Hepatocyte (in vitro differentiated cells): ENCODE data around the gene CSKMT. TPM values are rescaled to one million over a fixed set of nuclear protein-coding genes. Genes with fewer than 3 reads are reported as not detected.

Experiments
- DNase-seq: peaks from one replicate; pipeline ENCODE4 v3.0.0-alpha.2; 2016; ENCODE audit warnings: low spot score
- H2AFZ ChIP-seq: fragments of 200-600 bp; sonication (generic); 2 replicates; pipeline ENCODE4 v1.6.0; 2016; ENCODE audit warnings: antibody characterized with exemption, mild to moderate bottlenecking
- H3K27ac ChIP-seq: fragments of 200-600 bp; sonication (generic); 2 replicates; pipeline ENCODE4 v1.5.1; 2016; ENCODE audit warnings: mild to moderate bottlenecking
- H3K27me3 ChIP-seq: fragments of 200-600 bp; sonication (generic); 2 replicates; pipeline ENCODE4 v1.6.1; 2016
- H3K36me3 ChIP-seq: fragments of 200-600 bp; sonication (generic); replicated peaks from 2 replicates; pipeline ENCODE4 v1.5.1; 2016; ENCODE audit warnings: low read depth; ENCODE audit not compliant: insufficient read depth
- H3K4me1 ChIP-seq: fragments of 200-600 bp; sonication (generic); 2 replicates; pipeline ENCODE4 v1.5.1; 2016; ENCODE audit warnings: mild to moderate bottlenecking, moderate library complexity; ENCODE audit not compliant: insufficient read depth
- H3K4me2 ChIP-seq: fragments of 200-600 bp; sonication (generic); 2 replicates; pipeline ENCODE4 v1.6.0; 2016
- H3K4me3 ChIP-seq: fragments of 200-600 bp; sonication (generic); 2 replicates; pipeline ENCODE4 v1.5.1; 2016; ENCODE audit warnings: mild to moderate bottlenecking
- H3K79me2 ChIP-seq: fragments of 200-600 bp; sonication (generic); 2 replicates; pipeline ENCODE4 v1.6.0; 2017; ENCODE audit warnings: mild to moderate bottlenecking
- H3K9me2 ChIP-seq: fragments of 200-600 bp; sonication (generic); replicated peaks from 2 replicates; pipeline ENCODE4 v1.6.0; 2017; ENCODE audit warnings: mild to moderate bottlenecking; ENCODE audit not compliant: insufficient read depth
- H3K9me3 ChIP-seq: fragments of 200-600 bp; sonication (generic); 2 replicates; pipeline ENCODE4 v1.5.1; 2016; ENCODE audit warnings: low read depth, mild to moderate bottlenecking
- H4K20me1 ChIP-seq: fragments of 200-600 bp; sonication (generic); 2 replicates; pipeline ENCODE4 v1.6.0; 2016; ENCODE audit warnings: mild to moderate bottlenecking; ENCODE audit not compliant: insufficient read depth, poor library complexity, severe bottlenecking
- CTCF ChIP-seq: fragments of 200-600 bp; sonication (generic); IDR thresholded peaks from 2 replicates; pipeline ENCODE4 v1.5.1; 2016; ENCODE audit warnings: antibody characterized with exemption, mild to moderate bottlenecking; ENCODE audit not compliant: poor library complexity
- EZH2 ChIP-seq: fragments of 200-600 bp; sonication (generic); IDR thresholded peaks from 2 replicates; pipeline ENCODE4 v1.6.1; 2016; ENCODE audit warnings: antibody characterized with exemption, mild to moderate bottlenecking, borderline replicate concordance
- EZH2phosphoT487 ChIP-seq: fragments of 200-600 bp; sonication (generic); IDR thresholded peaks from one replicate; pipeline ENCODE4 v1.6.1; 2018; ENCODE audit warnings: antibody characterized with exemption, mild to moderate bottlenecking, low read depth, moderate library complexity; ENCODE audit not compliant: unreplicated experiment, severe bottlenecking
- WGBS: methylation state at CpG from one replicate; pipeline ENCODE4 v1.1.6; 2016; ENCODE audit warnings: low lambda C conversion rate; ENCODE audit errors: missing lambda C conversion rate; 5-methylcytosine and 5-hydroxymethylcytosine counted together
- polyA plus RNA-seq: library from polyadenylated mRNA; unstranded; fragments of >200 nt; fragmentation: Nextera tagmentation; extraction: Ambion mirVana; gene quantifications from 2 replicates; pipeline ENCODE4 v1.2.1, GENCODE V29; 2016
- total RNA-seq: library from RNA; depleted of rRNA; stranded (reverse); fragments of >200 nt; gene quantifications from 2 replicates; pipeline ENCODE4 v1.2.3, GENCODE V29; 2014

Gene CSKMT
- total and polyA plus RNA-seq, 2 experiments from 2014 or later = 5.7 to 22.5 TPM

GRCh38 chr11:62706850-62707247, 41.7 kb downstream of the CSKMT start:
- Histone ChIP-seq H3K4me2 (peak overlapping the region; percentile 85), H3K36me3 (no peaks in the 10 kb centered on the region), H3K4me1 (peaks cover 37% of the 10 kb centered on the region), H3K27ac (peak overlapping the region; percentile 65), H3K4me3 (peak overlapping the region; percentile 12), H4K20me1 (no peaks in the 10 kb centered on the region), H3K27me3 (no peaks in the 10 kb centered on the region), H3K9me2 (no peaks in the 10 kb centered on the region), H3K9me3 (no peaks in the 10 kb centered on the region), H2AFZ (no peak overlapping the region), H3K79me2 (peaks cover 25% of the 10 kb centered on the region)
- TF ChIP-seq EZH2 (no peak), EZH2phosphoT487 (no peak)
- DNase-seq = no peak
- 55% methylated on average over 8 of the region's 8 CpGs for WGBS

- H4K20me1 ChIP-seq = no peaks in the 10 kb centered on the region
- peaks cover 25% of the 10 kb centered on the region for H3K79me2 ChIP-seq
- H3K4me3 ChIP-seq = peak within 1 kb of the TSS; percentile 12
- H3K4me2 ChIP-seq = peak within 1 kb of the TSS; percentile 85
- peak within 1 kb of the TSS; percentile 96 for H3K27ac ChIP-seq
- no peaks in the 10 kb centered on the region for H3K27me3 ChIP-seq
- peak; percentile 31 for DNase-seq
- peak within 1 kb of the TSS; percentile 19 for H2AFZ ChIP-seq
- no peaks in the 10 kb centered on the region for H3K9me2 ChIP-seq
- H3K9me3 ChIP-seq = no peaks in the 10 kb centered on the region
- H3K36me3 ChIP-seq = no peaks in the 10 kb centered on the region
- no peak for TF ChIP-seq EZH2phosphoT487
- TF ChIP-seq EZH2 = no peak
- no peak for TF ChIP-seq CTCF
- 60% methylated on average over 10 of the region's 10 CpGs for WGBS
- peaks cover 42% of the 10 kb centered on the region for H3K4me1 ChIP-seq
Measured at GRCh38 chr11:62707277-62707861, 42.3 kb downstream of the CSKMT start, which contains the start of the genes BSCL2 and GNG3. TSS of gene BSCL2 (minus strand) at chr11:62707424. CDS start at chr11:62707195, 229 bp downstream. TSS of gene GNG3 (plus strand) at chr11:62707676. CDS start at chr11:62708296, 620 bp downstream.

- no peak for TF ChIP-seq CTCF
- no peak for TF ChIP-seq EZH2
- no peak for TF ChIP-seq EZH2phosphoT487
- H4K20me1 ChIP-seq = no peaks in the 10 kb centered on the region
- H3K36me3 ChIP-seq = no peaks in the 10 kb centered on the region
- no peaks in the 10 kb centered on the region for H3K9me3 ChIP-seq
- peak overlapping the region; percentile 34 for H3K4me3 ChIP-seq
- DNase-seq = no peak
- peaks cover 25% of the 10 kb centered on the region for H3K79me2 ChIP-seq
- H3K27ac ChIP-seq = peak overlapping the region; percentile 96
- no peaks in the 10 kb centered on the region for H3K9me2 ChIP-seq
- H3K27me3 ChIP-seq = no peaks in the 10 kb centered on the region
- peak overlapping the region; percentile 67 for H2AFZ ChIP-seq
- 68% methylated on average over 5 of the region's 5 CpGs for WGBS
- H3K4me2 ChIP-seq = peak overlapping the region; percentile 83
- H3K4me1 ChIP-seq = peaks cover 50% of the 10 kb centered on the region
Measured at GRCh38 chr11:62708392-62708791, 43.3 kb downstream of the CSKMT start.

GRCh38 chr11:62708793-62709192, 43.7 kb downstream of the CSKMT start:
- H3K4me1 ChIP-seq = peaks cover 51% of the 10 kb centered on the region

More at GRCh38 chr11:62708793-62709192, 43.7 kb downstream of the CSKMT start:
- Histone ChIP-seq H4K20me1 (no peaks in the 10 kb centered on the region), H3K27me3 (no peaks in the 10 kb centered on the region), H3K9me2 (no peaks in the 10 kb centered on the region), H2AFZ (peak overlapping the region; percentile 67), H3K36me3 (no peaks in the 10 kb centered on the region), H3K4me2 (peak overlapping the region; percentile 83), H3K27ac (peak overlapping the region; percentile 96), H3K79me2 (peaks cover 25% of the 10 kb centered on the region), H3K4me3 (peak overlapping the region; percentile 34), H3K9me3 (no peaks in the 10 kb centered on the region)
- 10% methylated on average over 7 of the region's 7 CpGs for WGBS
- DNase-seq = peak; percentile 44
- TF ChIP-seq CTCF = no peak
- no peak for TF ChIP-seq EZH2
- no peak for TF ChIP-seq EZH2phosphoT487
